CD4-positive, alpha-beta T cell treated with Interleukin-4 for 4 hours (primary cell): Measurements from ENCODE around the gene ZCCHC18.

Experiments
- DNase-seq: peaks from one replicate; pipeline ENCODE4 v3.0.0-alpha.2; 2020

ZCCHC18 gene

DNA sequence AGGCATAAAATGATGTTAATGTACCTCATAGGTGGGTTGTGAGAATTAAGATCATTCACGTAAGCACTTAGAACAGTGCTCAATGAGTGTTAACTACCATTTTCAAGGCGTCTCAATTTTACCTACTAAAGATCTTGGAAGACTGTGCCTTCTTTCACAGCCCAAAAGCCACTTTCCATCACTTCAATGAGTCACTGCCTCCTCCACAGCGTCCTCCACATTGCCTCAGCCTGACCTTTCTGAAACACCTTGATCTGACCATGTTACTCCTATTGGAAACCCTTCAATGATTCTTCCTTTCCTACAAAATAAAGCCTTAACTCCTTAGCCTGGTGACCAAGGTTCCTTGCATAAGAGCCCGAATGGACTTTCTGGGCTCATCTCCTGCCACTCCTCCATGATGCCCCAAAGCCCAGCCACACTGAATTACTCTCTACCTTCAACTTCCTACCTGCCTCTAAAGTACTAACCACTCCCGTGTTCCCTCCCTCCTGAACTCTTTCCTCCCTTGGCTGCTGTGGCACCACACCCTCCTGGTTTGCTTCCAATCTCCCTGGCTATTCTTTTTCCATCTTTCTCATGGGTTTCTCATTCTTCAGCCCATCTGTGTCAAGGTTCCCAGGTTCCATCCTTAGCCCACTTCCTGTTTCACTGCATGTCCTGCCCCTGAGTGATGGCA is 22.4 kb downstream of the ZCCHC18 start:
- no peak for DNase-seq

GRCh38 chrX:104135677-104136076 is 23.4 kb downstream of the ZCCHC18 start:
- DNase-seq = no peak

DNA sequence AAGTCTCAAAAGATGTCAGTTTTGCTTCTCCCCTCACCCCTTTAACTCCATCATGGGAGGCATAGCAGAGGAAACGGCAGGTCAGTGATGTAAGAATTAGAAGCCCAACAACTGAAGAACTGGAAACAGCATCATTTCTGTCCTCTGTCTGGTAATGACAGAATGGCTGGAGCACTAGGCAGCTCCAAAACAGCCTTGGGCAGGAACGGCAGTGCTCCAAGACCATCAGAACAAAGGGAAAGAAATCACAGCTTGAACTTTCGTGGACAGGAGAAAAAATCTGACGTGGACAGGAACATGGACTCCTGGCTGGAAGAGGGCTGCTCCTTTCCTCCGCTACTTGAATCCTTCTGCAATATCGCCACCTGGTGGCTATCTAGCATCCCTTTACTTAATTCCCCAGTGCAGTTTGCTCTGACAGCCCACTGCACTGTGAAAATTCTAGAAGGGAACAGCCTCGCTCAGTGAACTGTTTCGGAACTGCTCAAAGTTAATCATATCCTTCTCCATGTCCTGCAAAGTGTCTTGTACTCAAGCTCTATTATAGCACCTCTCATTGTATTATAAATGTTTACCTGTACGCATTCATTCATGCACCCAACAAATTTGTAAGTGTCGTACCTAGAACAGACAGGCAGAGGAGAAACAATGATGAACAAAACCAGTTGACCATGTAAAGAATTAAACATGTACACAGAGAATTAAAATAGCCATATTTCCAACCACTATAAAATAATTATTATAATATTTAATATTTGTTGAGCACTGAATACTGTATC is 24.1 kb downstream of the ZCCHC18 start:
- peak; percentile 54 for DNase-seq

- DNase-seq = no peak
Observed at GRCh38 chrX:104137496-104137895, 25.2 kb downstream of the ZCCHC18 start.

GRCh38 chrX:104141087-104141760 is 28.9 kb downstream of the ZCCHC18 start:
- DNase-seq = no peak

- DNase-seq = no peak
Observed at GRCh38 chrX:104151037-104151436, 38.7 kb downstream of the ZCCHC18 start.

GRCh38 chrX:104156630-104157529 is 44.6 kb downstream of the ZCCHC18 start, which contains the start of gene SLC25A53:
Gene SLC25A53, minus strand, starts transcription at chrX:104157009. Its CDS starts 51,752 bp downstream, at chrX:104105257.
- peak; percentile 78 for DNase-seq
